ENCODE data around the gene TRAF3. TPM values are rescaled to one million over a fixed set of nuclear protein-coding genes. Genes with fewer than 3 reads are reported as not detected.

The TRAF3 gene
- total RNA-seq, 1 experiment from 2014 or later, result 25.3 TPM

DNA sequence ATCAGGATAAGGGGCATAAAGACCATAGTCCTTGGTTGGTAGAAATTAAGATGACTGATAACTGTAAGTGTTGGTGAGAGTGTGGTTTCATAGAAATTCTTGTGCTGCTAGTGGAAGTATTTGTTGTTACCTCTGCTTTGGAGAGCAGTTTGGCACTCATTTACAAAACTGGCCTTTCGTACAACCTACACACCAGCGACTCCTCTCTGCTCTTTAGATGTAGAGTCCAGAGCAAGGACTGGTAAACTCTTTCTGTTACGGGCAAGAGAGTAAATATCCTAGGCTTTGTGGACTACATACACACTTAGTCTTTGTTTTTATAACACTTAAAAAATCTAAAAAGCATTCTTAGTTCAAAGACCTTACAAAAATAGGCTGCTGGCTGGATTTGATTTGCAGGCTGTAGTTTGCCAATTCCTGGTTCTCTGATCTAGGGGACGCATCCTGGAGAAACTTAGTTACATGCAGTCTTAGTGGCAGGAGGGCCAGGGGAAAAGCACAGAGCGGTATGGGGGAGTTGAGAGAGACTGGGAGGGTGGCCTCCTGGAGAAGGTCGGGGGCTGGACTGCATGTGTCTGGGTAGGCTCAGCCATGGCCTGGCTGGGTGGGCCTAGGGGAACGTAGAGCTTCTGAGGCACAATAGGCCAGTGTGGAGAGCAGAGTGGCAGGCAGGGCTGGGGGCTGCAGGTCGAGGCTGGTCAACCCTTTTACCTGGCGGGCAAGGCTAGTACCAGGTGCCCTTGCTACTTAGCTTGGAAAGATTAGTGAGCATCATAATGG, 89.9 kb downstream of the TRAF3 start:
- H3K4me3 Mint-ChIP-seq (ENCODE audit: unreplicated experiment), result no peak overlapping the region
- H3K9me3 Mint-ChIP-seq (ENCODE audit: unreplicated experiment), result no peaks in the 10 kb centered on the region
- no peak overlapping the region for H3K27ac Mint-ChIP-seq (ENCODE audit: low read depth, unreplicated experiment)
- DNase-seq (ENCODE audit: unreplicated experiment), result no peak
- H3K4me1 Mint-ChIP-seq (ENCODE audit: insufficient read depth, unreplicated experiment), result peaks cover 6% of the 10 kb centered on the region
- no peaks in the 10 kb centered on the region for H3K27me3 Mint-ChIP-seq (ENCODE audit: insufficient read depth, unreplicated experiment)
- POLR2A ChIA-PET, result interaction anchor here (1.1 kb wide), 1 partner anchor 11 kb away, joined by 3 read pairs; no protein-coding TSS in a partner anchor
- peaks cover 24% of the 10 kb centered on the region for H3K36me3 Mint-ChIP-seq (ENCODE audit: insufficient read depth, unreplicated experiment)
- BruUV-seq (replicated peaks), result no TSS peak
- intact Hi-C loops (cut with micrococcal nuclease), result loop anchor here (10.0 kb wide), 1 partner anchor 92 kb away; the partner anchor contains the start of gene TRAF3
- TF ChIP-seq, protein P1, sequence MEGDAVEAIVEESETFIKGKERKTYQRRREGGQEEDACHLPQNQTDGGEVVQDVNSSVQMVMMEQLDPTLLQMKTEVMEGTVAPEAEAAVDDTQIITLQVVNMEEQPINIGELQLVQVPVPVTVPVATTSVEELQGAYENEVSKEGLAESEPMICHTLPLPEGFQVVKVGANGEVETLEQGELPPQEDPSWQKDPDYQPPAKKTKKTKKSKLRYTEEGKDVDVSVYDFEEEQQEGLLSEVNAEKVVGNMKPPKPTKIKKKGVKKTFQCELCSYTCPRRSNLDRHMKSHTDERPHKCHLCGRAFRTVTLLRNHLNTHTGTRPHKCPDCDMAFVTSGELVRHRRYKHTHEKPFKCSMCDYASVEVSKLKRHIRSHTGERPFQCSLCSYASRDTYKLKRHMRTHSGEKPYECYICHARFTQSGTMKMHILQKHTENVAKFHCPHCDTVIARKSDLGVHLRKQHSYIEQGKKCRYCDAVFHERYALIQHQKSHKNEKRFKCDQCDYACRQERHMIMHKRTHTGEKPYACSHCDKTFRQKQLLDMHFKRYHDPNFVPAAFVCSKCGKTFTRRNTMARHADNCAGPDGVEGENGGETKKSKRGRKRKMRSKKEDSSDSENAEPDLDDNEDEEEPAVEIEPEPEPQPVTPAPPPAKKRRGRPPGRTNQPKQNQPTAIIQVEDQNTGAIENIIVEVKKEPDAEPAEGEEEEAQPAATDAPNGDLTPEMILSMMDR (IDR thresholded peaks at IDR 0.05; ENCODE audit: unreplicated experiment), result no peak
- CTCF ChIA-PET, result no interaction called here

DNA sequence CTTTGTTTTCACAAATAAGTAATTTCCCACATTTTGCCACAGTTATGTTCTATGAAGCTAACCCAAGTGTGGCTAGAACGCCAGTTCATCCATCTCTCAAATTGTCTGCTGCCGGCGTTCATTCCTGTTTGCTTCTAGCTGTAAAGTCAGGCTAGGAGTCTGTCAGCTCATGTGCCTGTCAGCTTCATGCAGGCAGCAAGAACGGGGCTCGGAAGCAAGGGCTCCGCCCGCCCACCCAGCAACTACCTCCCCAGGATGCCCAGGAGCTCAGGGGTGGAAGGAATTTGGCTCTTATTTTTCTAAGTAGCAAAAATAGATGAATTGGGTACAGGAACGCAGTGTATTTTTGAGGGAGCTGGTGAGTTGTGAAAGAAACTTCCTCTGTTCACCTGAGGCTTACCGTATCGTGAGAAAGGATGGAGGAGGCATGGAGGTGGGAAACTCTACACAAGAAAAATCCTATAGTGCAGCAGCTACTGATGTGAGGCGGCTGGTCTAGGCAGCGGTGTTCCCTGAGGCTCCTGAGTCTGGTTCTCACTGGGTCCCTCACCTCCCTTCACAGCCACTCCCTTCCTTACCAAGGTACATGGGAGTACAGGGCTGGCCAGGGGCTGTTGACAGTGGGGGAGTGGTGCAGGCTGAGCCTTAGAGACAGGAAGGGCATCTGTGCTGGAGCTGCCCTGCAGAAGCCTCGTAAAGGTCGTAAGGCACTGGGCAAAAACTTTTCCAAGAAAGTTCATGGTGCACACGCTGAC, 90.8 kb downstream of the TRAF3 start:
- no peak overlapping the region for H3K4me3 Mint-ChIP-seq (ENCODE audit: unreplicated experiment)
- no peaks in the 10 kb centered on the region for H3K9me3 Mint-ChIP-seq (ENCODE audit: unreplicated experiment)
- no peak overlapping the region for H3K27ac Mint-ChIP-seq (ENCODE audit: low read depth, unreplicated experiment)
- H3K4me1 Mint-ChIP-seq (ENCODE audit: insufficient read depth, unreplicated experiment), result no peaks in the 10 kb centered on the region
- POLR2A ChIA-PET, result interaction anchor here (1.1 kb wide), 1 partner anchor 10 kb away, joined by 3 read pairs; no protein-coding TSS in a partner anchor
- no peak for DNase-seq (ENCODE audit: unreplicated experiment)
- H3K36me3 Mint-ChIP-seq (ENCODE audit: insufficient read depth, unreplicated experiment), result peaks cover 26% of the 10 kb centered on the region
- no TSS peak for BruUV-seq (replicated peaks)
- CTCF ChIA-PET, result no interaction called here
- intact Hi-C loops (cut with micrococcal nuclease), result loop anchor here (10.0 kb wide), 1 partner anchor 93 kb away; the partner anchor contains the start of gene TRAF3
- TF ChIP-seq, protein P1 (IDR thresholded peaks at IDR 0.05; ENCODE audit: unreplicated experiment), result no peak
- H3K27me3 Mint-ChIP-seq (ENCODE audit: insufficient read depth, unreplicated experiment), result no peaks in the 10 kb centered on the region

DNA sequence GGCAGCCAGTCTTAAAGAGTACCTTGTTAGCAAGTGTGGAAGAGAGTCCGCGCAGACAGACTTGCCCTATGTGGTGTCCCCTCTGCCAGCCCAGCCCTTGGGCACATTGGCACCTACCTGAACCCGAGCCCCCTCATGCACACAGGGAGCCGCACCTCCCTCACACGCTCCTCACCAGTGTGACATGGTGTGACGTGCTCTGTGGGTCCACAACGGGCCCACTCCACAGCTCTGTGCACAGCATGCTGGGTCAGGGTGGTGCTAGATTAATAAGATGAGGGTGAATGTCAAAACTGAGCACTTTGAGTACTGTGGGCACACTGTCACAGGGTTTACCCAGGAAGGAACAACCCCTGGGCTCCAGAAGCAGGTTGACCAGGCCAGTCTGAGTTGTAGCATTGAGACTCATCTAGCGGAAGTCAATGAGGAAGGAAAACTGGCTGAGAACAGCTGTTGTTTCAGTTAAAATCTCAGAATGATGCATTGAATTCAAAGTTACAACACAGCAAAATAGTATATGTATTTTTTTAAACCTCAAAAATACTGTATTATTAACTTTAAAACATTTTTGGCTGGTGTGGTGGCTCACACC, 91.8 kb downstream of the TRAF3 start:
- no peaks in the 10 kb centered on the region for H3K4me1 Mint-ChIP-seq (ENCODE audit: insufficient read depth, unreplicated experiment)
- no peaks in the 10 kb centered on the region for H3K27me3 Mint-ChIP-seq (ENCODE audit: insufficient read depth, unreplicated experiment)
- no peak for DNase-seq (ENCODE audit: unreplicated experiment)
- ChIA-PET CTCF (no interaction called here), POLR2A (no interaction called here)
- H3K27ac Mint-ChIP-seq (ENCODE audit: low read depth, unreplicated experiment), result no peak overlapping the region
- no peaks in the 10 kb centered on the region for H3K9me3 Mint-ChIP-seq (ENCODE audit: unreplicated experiment)
- TF ChIP-seq, protein P1 (IDR thresholded peaks at IDR 0.05; ENCODE audit: unreplicated experiment), result no peak
- H3K4me3 Mint-ChIP-seq (ENCODE audit: unreplicated experiment), result no peak overlapping the region
- BruUV-seq (replicated peaks), result no TSS peak
- intact Hi-C loops (cut with micrococcal nuclease), result loop anchor here (10.0 kb wide), 1 partner anchor 94 kb away; the partner anchor contains the start of gene TRAF3
- peaks cover 25% of the 10 kb centered on the region for H3K36me3 Mint-ChIP-seq (ENCODE audit: insufficient read depth, unreplicated experiment)

DNA sequence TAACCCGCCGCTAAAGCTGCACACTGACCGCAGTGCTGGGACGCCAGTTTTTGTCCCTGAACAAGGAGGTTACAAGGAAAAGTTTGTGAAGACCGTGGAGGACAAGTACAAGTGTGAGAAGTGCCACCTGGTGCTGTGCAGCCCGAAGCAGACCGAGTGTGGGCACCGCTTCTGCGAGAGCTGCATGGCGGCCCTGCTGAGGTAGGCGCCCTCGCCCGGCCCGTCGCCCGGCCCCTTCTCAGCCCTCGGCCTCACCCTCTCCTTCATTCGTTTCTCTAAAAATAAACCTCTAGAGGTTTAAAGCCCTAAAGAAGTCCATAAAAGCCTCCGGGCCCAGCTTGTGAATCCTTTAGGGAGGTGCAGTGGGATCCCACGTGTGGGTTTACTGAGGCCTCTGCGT, 93.0 kb downstream of the TRAF3 start:
- H3K36me3 Mint-ChIP-seq (ENCODE audit: insufficient read depth, unreplicated experiment), result peaks cover 22% of the 10 kb centered on the region

More for the DNA sequence above, 93.0 kb downstream of the TRAF3 start:
- Mint-ChIP-seq H3K9me3 (ENCODE audit: unreplicated experiment) (no peaks in the 10 kb centered on the region), H3K4me3 (ENCODE audit: unreplicated experiment) (no peak overlapping the region), H3K4me1 (ENCODE audit: insufficient read depth, unreplicated experiment) (no peaks in the 10 kb centered on the region), H3K27me3 (ENCODE audit: insufficient read depth, unreplicated experiment) (no peaks in the 10 kb centered on the region), H3K27ac (ENCODE audit: low read depth, unreplicated experiment) (no peak overlapping the region)
- TF ChIP-seq, protein P1 (IDR thresholded peaks at IDR 0.05; ENCODE audit: unreplicated experiment), result no peak
- ChIA-PET CTCF (no interaction called here), POLR2A (no interaction called here)
- BruUV-seq (replicated peaks), result no TSS peak
- intact Hi-C loops (cut with micrococcal nuclease), result no loop called here
- DNase-seq (ENCODE audit: unreplicated experiment), result no peak
